ENCODE results near the gene AKAP6.

Gene AKAP6

DNA sequence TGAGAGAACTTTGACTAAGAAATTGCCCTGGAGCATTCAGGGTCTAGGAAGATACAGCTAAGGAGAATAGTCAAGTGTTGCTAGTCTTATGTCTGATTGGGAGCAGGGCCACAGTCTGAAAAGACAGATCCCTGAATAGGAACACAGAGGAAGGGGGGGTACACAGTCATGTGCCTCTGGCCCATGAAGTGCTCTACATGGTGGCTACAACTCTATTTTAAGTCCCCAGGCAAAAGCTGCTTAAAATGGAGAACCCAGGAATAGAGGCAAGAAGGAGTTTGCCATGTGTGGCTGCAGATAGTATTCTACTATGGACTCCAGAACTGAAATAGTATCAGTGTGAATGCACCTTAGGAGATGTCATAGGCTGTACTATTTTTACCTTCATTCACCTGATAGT is 491.6 kb downstream of the AKAP6 start:
- CTCF ChIA-PET = no interaction called here
- H3K27ac ChIP-seq = no peak overlapping the region
- DNase-seq (ENCODE audit: low spot score) = no peak
- POLR2A ChIA-PET (ENCODE audit: low non-redundant PET) = no interaction called here
- TF ChIP-seq, protein P1, sequence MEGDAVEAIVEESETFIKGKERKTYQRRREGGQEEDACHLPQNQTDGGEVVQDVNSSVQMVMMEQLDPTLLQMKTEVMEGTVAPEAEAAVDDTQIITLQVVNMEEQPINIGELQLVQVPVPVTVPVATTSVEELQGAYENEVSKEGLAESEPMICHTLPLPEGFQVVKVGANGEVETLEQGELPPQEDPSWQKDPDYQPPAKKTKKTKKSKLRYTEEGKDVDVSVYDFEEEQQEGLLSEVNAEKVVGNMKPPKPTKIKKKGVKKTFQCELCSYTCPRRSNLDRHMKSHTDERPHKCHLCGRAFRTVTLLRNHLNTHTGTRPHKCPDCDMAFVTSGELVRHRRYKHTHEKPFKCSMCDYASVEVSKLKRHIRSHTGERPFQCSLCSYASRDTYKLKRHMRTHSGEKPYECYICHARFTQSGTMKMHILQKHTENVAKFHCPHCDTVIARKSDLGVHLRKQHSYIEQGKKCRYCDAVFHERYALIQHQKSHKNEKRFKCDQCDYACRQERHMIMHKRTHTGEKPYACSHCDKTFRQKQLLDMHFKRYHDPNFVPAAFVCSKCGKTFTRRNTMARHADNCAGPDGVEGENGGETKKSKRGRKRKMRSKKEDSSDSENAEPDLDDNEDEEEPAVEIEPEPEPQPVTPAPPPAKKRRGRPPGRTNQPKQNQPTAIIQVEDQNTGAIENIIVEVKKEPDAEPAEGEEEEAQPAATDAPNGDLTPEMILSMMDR (conservative IDR thresholded peaks at IDR 0.05; ENCODE audit: low read depth) = no peak

DNA sequence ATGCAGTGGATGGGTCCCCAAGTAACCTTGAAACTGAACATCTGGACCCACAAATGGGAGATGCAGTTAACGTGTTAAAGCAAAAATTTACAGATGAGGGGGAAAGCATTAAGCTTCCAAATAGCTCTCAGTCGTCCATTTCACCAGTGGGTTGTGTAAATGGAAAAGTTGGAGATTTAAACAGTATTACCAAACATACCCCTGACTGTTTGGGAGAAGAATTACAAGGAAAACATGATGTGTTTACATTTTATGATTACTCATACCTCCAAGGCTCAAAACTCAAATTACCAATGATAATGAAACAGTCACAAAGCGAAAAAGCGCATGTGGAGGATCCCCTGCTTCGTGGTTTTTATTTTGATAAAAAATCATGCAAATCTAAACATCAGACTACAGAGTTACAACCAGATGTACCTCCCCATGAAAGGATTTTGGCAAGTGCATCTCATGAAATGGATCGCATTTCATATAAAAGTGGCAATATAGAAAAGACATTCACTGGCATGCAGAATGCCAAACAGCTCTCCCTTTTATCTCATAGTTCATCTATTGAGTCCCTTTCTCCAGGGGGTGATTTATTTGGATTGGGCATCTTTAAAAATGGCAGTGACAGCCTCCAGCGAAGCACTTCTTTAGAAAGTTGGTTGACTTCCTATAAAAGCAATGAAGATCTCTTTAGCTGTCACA is 493.0 kb downstream of the AKAP6 start:
- TF ChIP-seq, protein P1 (conservative IDR thresholded peaks at IDR 0.05; ENCODE audit: low read depth) = no peak
- H3K27ac ChIP-seq = no peak overlapping the region
- ChIA-PET CTCF (no interaction called here), POLR2A (ENCODE audit: low non-redundant PET) (no interaction called here)
- DNase-seq (ENCODE audit: low spot score) = no peak

DNA sequence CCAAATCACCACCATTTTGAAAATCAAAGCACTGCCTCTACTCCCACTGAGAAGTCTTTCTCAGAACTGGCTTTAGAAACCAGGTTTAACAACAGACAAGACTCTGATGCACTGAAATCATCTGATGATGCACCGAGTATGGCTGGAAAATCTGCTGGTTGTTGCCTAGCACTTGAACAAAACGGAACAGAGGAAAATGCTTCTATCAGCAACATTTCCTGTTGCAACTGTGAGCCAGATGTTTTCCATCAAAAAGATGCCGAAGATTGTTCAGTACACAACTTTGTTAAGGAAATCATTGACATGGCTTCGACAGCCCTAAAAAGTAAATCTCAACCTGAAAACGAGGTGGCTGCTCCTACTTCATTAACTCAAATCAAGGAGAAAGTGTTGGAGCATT is 494.6 kb downstream of the AKAP6 start:
- no peak overlapping the region for H3K27ac ChIP-seq
- no peak for DNase-seq (ENCODE audit: low spot score)
- ChIA-PET POLR2A (ENCODE audit: low non-redundant PET) (no interaction called here), CTCF (no interaction called here)
- TF ChIP-seq, protein P1 (conservative IDR thresholded peaks at IDR 0.05; ENCODE audit: low read depth) = no peak

DNA sequence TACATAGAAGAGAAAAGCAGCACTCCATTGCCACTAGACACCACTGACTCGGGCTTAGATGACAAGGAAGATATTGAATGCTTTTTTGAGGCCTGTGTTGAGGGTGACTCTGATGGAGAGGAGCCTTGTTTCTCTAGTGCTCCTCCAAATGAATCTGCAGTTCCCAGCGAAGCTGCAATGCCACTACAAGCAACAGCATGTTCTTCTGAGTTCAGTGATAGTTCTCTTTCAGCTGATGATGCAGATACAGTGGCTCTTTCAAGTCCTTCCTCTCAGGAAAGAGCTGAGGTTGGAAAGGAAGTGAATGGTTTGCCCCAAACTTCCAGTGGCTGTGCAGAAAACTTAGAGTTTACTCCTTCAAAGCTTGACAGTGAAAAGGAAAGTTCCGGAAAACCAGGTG is 495.1 kb downstream of the AKAP6 start:
- ChIA-PET CTCF (no interaction called here), POLR2A (ENCODE audit: low non-redundant PET) (no interaction called here)
- TF ChIP-seq, protein P1 (conservative IDR thresholded peaks at IDR 0.05; ENCODE audit: low read depth) = no peak
- DNase-seq (ENCODE audit: low spot score) = no peak
- no peak overlapping the region for H3K27ac ChIP-seq

DNA sequence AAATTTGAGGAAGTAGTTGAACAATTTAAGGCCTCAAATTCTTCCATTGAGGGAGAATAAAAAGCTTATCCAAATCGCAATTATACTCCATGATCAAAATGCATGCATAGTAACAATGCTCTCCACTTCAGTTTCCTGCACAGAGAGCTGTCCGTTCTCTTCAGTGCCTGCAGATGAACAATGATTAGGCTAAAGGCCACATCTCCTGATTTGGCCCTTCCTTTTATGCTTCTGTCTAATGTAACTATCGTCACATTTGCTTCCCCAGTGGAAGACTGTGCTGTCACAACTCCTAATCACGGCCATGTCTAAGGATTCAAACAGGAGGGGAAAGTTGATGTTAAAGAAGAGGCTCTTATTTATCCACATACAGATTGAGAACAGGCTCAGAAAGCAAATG is 496.0 kb downstream of the AKAP6 start:
- TF ChIP-seq, protein P1 (conservative IDR thresholded peaks at IDR 0.05; ENCODE audit: low read depth) = no peak
- no peak overlapping the region for H3K27ac ChIP-seq
- CTCF ChIA-PET = no interaction called here
- DNase-seq (ENCODE audit: low spot score) = no peak
- POLR2A ChIA-PET (ENCODE audit: low non-redundant PET) = no interaction called here

DNA sequence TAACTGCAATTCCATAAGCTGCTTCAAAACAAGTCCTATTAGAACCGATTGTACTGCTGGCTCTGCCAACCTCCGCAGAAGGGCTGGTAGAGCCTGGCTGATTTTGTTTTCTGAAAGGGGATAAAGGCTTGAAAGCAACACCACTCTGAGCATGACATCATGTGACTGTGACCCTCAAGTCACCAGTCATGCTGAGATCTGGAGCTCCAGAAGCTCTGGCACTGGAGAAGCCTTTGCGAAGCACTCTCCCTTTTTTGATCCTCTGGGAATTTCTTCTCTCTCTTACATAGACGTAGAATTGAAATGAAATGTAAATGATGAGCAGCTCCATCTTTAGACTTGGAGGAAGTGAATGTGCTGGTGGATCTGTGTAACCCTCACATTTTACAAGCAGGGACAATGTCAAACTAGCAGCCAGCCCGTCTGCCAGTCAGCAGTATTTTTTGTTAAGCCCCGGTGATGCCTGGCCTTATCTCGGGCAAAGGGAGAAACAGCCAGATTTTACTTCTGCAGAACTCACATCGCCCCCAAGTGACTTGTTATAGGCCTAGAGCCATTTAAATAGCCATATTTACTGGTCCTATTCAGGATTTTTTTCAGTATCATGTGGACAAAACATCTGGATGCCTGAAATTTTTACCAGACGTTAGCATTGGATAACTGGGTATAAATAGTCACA is 497.4 kb downstream of the AKAP6 start:
- CTCF ChIA-PET = no interaction called here
- TF ChIP-seq, protein P1 (conservative IDR thresholded peaks at IDR 0.05; ENCODE audit: low read depth) = no peak
- DNase-seq (ENCODE audit: low spot score) = no peak

More for the DNA sequence above, 497.4 kb downstream of the AKAP6 start:
- POLR2A ChIA-PET (ENCODE audit: low non-redundant PET) = no interaction called here
- H3K27ac ChIP-seq = no peak overlapping the region
